PC-3 (cell line): ENCODE data around the gene NAT9.

Source experiments
- CTCF ChIP-seq: fragments of 300-600 bp; sonication (generic); conservative IDR thresholded peaks from 2 replicates; pipeline ENCODE4 v1.5.1; 2017; ENCODE audit warnings: antibody characterized with exemption, low read depth, mild to moderate bottlenecking, low read length
- EZH2 ChIP-seq: fragments of 300-600 bp; sonication (generic); IDR thresholded peaks from one replicate; pipeline ENCODE4 v1.6.1; 2017; ENCODE audit warnings: antibody characterized with exemption, mild to moderate bottlenecking, low read length; ENCODE audit not compliant: unreplicated experiment

GRCh38 chr17:74728033-74728701, 48.0 kb downstream of the NAT9 start:
- no peak for TF ChIP-seq CTCF
- TF ChIP-seq EZH2 = no peak
